Smooth muscle cell (in vitro differentiated cells): ENCODE data around the gene WWOX. TPM values are rescaled to one million over a fixed set of nuclear protein-coding genes. Genes with fewer than 3 reads are reported as not detected.

ENCODE experiments used
- DNase-seq: peaks from one replicate; lab custom pipeline; 2025; ENCODE audit not compliant: unreplicated experiment; lab: John Stamatoyannopoulos, UW
- H2AFZ ChIP-seq: fragments of 200-600 bp; sonication (generic); 2 replicates; pipeline ENCODE4 v1.6.0; 2016; ENCODE audit warnings: antibody characterized with exemption, low read depth, mild to moderate bottlenecking
- H3F3A ChIP-seq: fragments of 200-600 bp; sonication (generic); 2 replicates; pipeline ENCODE4 v1.6.0; 2017; ENCODE audit warnings: antibody characterized with exemption, low read depth
- H3K27ac ChIP-seq: fragments of 200-600 bp; sonication (generic); 2 replicates; pipeline ENCODE4 v1.5.1; 2016; ENCODE audit warnings: low read depth, mild to moderate bottlenecking
- H3K27me3 ChIP-seq: fragments of 200-600 bp; sonication (generic); 2 replicates; pipeline ENCODE4 v1.6.1; 2016; ENCODE audit warnings: low read depth, mild to moderate bottlenecking
- H3K36me3 ChIP-seq: fragments of 200-600 bp; sonication (generic); 2 replicates; pipeline ENCODE4 v1.5.1; 2016; ENCODE audit warnings: low read depth
- H3K4me1 ChIP-seq: fragments of 200-600 bp; sonication (generic); 2 replicates; pipeline ENCODE4 v1.5.1; 2016; ENCODE audit warnings: low read depth
- H3K4me2 ChIP-seq: fragments of 200-600 bp; sonication (generic); 2 replicates; pipeline ENCODE4 v1.6.0; 2016; ENCODE audit warnings: mild to moderate bottlenecking
- H3K4me3 ChIP-seq: fragments of 200-600 bp; sonication (generic); 2 replicates; pipeline ENCODE4 v1.5.1; 2016; ENCODE audit warnings: mild to moderate bottlenecking
- H3K79me2 ChIP-seq: fragments of 200-600 bp; sonication (generic); 2 replicates; pipeline ENCODE4 v1.6.0; 2016; ENCODE audit warnings: low read depth, mild to moderate bottlenecking
- H3K9ac ChIP-seq: fragments of 200-600 bp; sonication (generic); 2 replicates; pipeline ENCODE4 v1.6.0; 2016; ENCODE audit warnings: low read depth
- H3K9me3 ChIP-seq: fragments of 200-600 bp; sonication (generic); replicated peaks from 2 replicates; pipeline ENCODE4 v1.5.1; 2016; ENCODE audit warnings: low read depth
- H4K20me1 ChIP-seq: fragments of 200-600 bp; sonication (generic); 2 replicates; pipeline ENCODE4 v1.6.0; 2016; ENCODE audit warnings: low read depth
- CTCF ChIP-seq: fragments of 200-600 bp; sonication (generic); IDR thresholded peaks from 2 replicates; pipeline ENCODE4 v1.5.1; 2017; ENCODE audit warnings: borderline replicate concordance, mild to moderate bottlenecking, antibody characterized with exemption; ENCODE audit not compliant: insufficient read depth, poor library complexity, severe bottlenecking
- WGBS: methylation state at CpG from one replicate; pipeline ENCODE4 v1.1.7; 2016; ENCODE audit warnings: low lambda C conversion rate; 5-methylcytosine and 5-hydroxymethylcytosine counted together
- polyA plus RNA-seq: library from polyadenylated mRNA; unstranded; fragments of >200 nt; fragmentation: Nextera tagmentation; extraction: Ambion mirVana; gene quantifications from 2 replicates; pipeline ENCODE4 v1.2.1, GENCODE V29; 2016
- total RNA-seq: library from RNA; depleted of rRNA; stranded (reverse); fragments of >200 nt; gene quantifications from 2 replicates; pipeline ENCODE4 v1.2.3, GENCODE V29; 2014

WWOX gene
- total and polyA plus RNA-seq, 2 experiments from 2014 or later: 7.5 to 14.0 TPM

GRCh38 chr16:78198288-78198687, 98.8 kb downstream of the WWOX start:
- no peaks in the 10 kb centered on the region for H3K36me3 ChIP-seq
- peaks cover 3% of the 10 kb centered on the region for H3K4me1 ChIP-seq
- H3K4me2 ChIP-seq: no peak overlapping the region
- H3K79me2 ChIP-seq: no peaks in the 10 kb centered on the region
- TF ChIP-seq CTCF: no peak
- no peak overlapping the region for H3K9ac ChIP-seq
- no peaks in the 10 kb centered on the region for H3K27me3 ChIP-seq
- H2AFZ ChIP-seq: no peak overlapping the region
- H3K27ac ChIP-seq: no peak overlapping the region
- H3F3A ChIP-seq: no peaks in the 10 kb centered on the region
- no peak overlapping the region for H3K4me3 ChIP-seq
- 93% methylated on average over 5 of the region's 5 CpGs for WGBS
- no peaks in the 10 kb centered on the region for H3K9me3 ChIP-seq
- H4K20me1 ChIP-seq: no peaks in the 10 kb centered on the region
- no peak for DNase-seq

GRCh38 chr16:78199325-78200022, 100.0 kb downstream of the WWOX start:
- H3F3A ChIP-seq: no peaks in the 10 kb centered on the region
- 83% methylated on average over 7 of the region's 7 CpGs for WGBS
- no peak overlapping the region for H3K9ac ChIP-seq
- no peak overlapping the region for H3K27ac ChIP-seq
- H3K4me1 ChIP-seq: peaks cover 3% of the 10 kb centered on the region
- H3K79me2 ChIP-seq: no peaks in the 10 kb centered on the region
- H3K4me3 ChIP-seq: no peak overlapping the region
- DNase-seq: no peak
- TF ChIP-seq CTCF: no peak
- no peaks in the 10 kb centered on the region for H3K27me3 ChIP-seq
- H4K20me1 ChIP-seq: no peaks in the 10 kb centered on the region
- H2AFZ ChIP-seq: no peak overlapping the region
- H3K4me2 ChIP-seq: no peak overlapping the region
- no peaks in the 10 kb centered on the region for H3K9me3 ChIP-seq
- no peaks in the 10 kb centered on the region for H3K36me3 ChIP-seq

GRCh38 chr16:78200023-78200389, 100.6 kb downstream of the WWOX start:
- DNase-seq: no peak
- Histone ChIP-seq H3K27ac (no peak overlapping the region), H4K20me1 (no peaks in the 10 kb centered on the region), H3K9ac (no peak overlapping the region), H3K4me3 (no peak overlapping the region), H3K79me2 (no peaks in the 10 kb centered on the region), H3K27me3 (no peaks in the 10 kb centered on the region), H3K36me3 (no peaks in the 10 kb centered on the region), H3K9me3 (no peaks in the 10 kb centered on the region), H3F3A (no peaks in the 10 kb centered on the region), H3K4me1 (peaks cover 3% of the 10 kb centered on the region), H2AFZ (no peak overlapping the region), H3K4me2 (no peak overlapping the region)
- WGBS: 50% methylated on average over 7 of the region's 7 CpGs
- TF ChIP-seq CTCF: no peak

- H3K4me3 ChIP-seq: no peak overlapping the region
- no peak overlapping the region for H3K4me2 ChIP-seq
- no peak overlapping the region for H2AFZ ChIP-seq
- H3K79me2 ChIP-seq: no peaks in the 10 kb centered on the region
- no peaks in the 10 kb centered on the region for H3K36me3 ChIP-seq
- no peaks in the 10 kb centered on the region for H3K27me3 ChIP-seq
- H3K4me1 ChIP-seq: peaks cover 3% of the 10 kb centered on the region
- H3K27ac ChIP-seq: no peak overlapping the region
- DNase-seq: no peak
- no peaks in the 10 kb centered on the region for H4K20me1 ChIP-seq
- H3K9me3 ChIP-seq: no peaks in the 10 kb centered on the region
- WGBS: 95% methylated on average over 6 of the region's 6 CpGs
- H3K9ac ChIP-seq: no peak overlapping the region
- TF ChIP-seq CTCF: no peak
- no peaks in the 10 kb centered on the region for H3F3A ChIP-seq
Measured at GRCh38 chr16:78200623-78201096, 101.2 kb downstream of the WWOX start.
